ENCODE data around the gene DOK5.

DNA sequence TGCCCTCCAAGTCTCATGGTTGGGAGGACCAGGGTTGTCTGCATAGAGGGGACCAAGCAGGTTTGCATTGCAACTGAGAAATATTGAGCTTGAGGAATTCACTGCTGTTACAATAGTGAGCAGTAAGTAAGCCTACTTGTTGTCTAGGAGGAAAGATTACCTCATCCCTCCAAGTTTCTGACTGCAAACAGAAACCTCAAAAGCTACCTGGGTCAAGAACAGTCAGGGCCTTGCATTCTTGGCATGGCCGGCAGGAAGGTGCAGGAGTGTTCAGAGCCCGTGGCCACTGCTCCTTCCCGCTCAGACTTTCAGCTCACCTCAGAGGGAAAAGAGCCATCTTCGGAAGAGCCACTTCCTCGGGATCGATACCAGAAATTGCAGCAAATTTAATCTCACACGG, 46.0 kb upstream of the DOK5 start:
- TF ChIP-seq POLR2AphosphoS5 (IDR thresholded peaks at IDR 0.05) (no peak), POLR2A (IDR thresholded peaks at IDR 0.05) (no peak)
- TF ChIP-seq, protein P1, sequence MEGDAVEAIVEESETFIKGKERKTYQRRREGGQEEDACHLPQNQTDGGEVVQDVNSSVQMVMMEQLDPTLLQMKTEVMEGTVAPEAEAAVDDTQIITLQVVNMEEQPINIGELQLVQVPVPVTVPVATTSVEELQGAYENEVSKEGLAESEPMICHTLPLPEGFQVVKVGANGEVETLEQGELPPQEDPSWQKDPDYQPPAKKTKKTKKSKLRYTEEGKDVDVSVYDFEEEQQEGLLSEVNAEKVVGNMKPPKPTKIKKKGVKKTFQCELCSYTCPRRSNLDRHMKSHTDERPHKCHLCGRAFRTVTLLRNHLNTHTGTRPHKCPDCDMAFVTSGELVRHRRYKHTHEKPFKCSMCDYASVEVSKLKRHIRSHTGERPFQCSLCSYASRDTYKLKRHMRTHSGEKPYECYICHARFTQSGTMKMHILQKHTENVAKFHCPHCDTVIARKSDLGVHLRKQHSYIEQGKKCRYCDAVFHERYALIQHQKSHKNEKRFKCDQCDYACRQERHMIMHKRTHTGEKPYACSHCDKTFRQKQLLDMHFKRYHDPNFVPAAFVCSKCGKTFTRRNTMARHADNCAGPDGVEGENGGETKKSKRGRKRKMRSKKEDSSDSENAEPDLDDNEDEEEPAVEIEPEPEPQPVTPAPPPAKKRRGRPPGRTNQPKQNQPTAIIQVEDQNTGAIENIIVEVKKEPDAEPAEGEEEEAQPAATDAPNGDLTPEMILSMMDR (IDR thresholded peaks at IDR 0.05) = no peak

Measured in prostate gland (tissue), 2 donors.